ENCODE data around the gene KIAA0930. TPM values are rescaled to one million over a fixed set of nuclear protein-coding genes. Genes with fewer than 3 reads are reported as not detected.
A peak's percentile ranks its signal among the peaks of the same experiment; 100 is the strongest.

Gene KIAA0930
- total and polyA plus RNA-seq, 2 of the 4 experiments (the other 2 are of a cell fraction), result 25.3 to 34.1 TPM

- H4K5ac ChIP-seq (ENCODE audit: low read depth, low read length), result no peak overlapping the region
- H3K4me2 ChIP-seq (ENCODE audit: low read depth, low read length), result no peak overlapping the region
- H3K14ac ChIP-seq (replicated peaks; ENCODE audit: low read depth, low read length), result no peak overlapping the region
- H2BK120ac ChIP-seq (ENCODE audit: low read depth, low read length), result no peak overlapping the region
- H4K8ac ChIP-seq (ENCODE audit: low read depth in 2 of 2, low read length in 2 of 2), result no peak overlapping the region
- H3K23ac ChIP-seq (ENCODE audit: low read depth, low read length), result no peak overlapping the region
- no peaks in the 10 kb centered on the region for H4K20me1 ChIP-seq (ENCODE audit: insufficient read depth, low read length)
- no peaks in the 10 kb centered on the region; the same call in 1 of the 2 replicates for H3K9me1 ChIP-seq (ENCODE audit: insufficient read depth, low read length)
- no peak overlapping the region for H2AFZ ChIP-seq (replicated peaks; ENCODE audit: low read length, poor library complexity)
- H4K91ac ChIP-seq (ENCODE audit: insufficient read depth, low read depth, low read length), result no peak overlapping the region
- no peak overlapping the region for H3K9ac ChIP-seq (ENCODE audit: low read depth, low read length)
- ChIA-PET POLR2A (ENCODE audit: unreplicated experiment) (no interaction called here), CTCF (no interaction called here)
- no peaks in the 10 kb centered on the region for H3K79me1 ChIP-seq (ENCODE audit: low read depth in 1 of 2, low read length in 2 of 2)
- no peak overlapping the region for H3K4me3 ChIP-seq (ENCODE audit: insufficient read depth, low read depth, low read length)
- H2BK20ac ChIP-seq (ENCODE audit: low read depth, low read length), result no peak overlapping the region
- peak overlapping the region; percentile 0 for H3K4ac ChIP-seq (ENCODE audit: low read depth, low read length)
- H2AK5ac ChIP-seq (ENCODE audit: low read depth, low read length), result peak overlapping the region; percentile 69; the same call in 1 of the 2 replicates
- WGBS, 2 experiments (ENCODE audit: extremely low coverage in 2 of 2, insufficient read length in 1 of 2), result 100% methylated on average over 1 of the region's 8 CpGs; no CpG with 5 or more reads in 1 of the 2 experiments
- no peak overlapping the region for H2BK15ac ChIP-seq (ENCODE audit: low read depth, low read length)
- H3K27me3 ChIP-seq (ENCODE audit: control insufficient read depth, insufficient read depth, low read length), result no peaks in the 10 kb centered on the region
- H3K18ac ChIP-seq (ENCODE audit: low read depth, low read length), result no peak overlapping the region
- peaks cover 9% of the 10 kb centered on the region; the same call in 1 of the 2 replicates for H3K4me1 ChIP-seq (ENCODE audit: control insufficient read depth, insufficient read depth, low read length)
- no peak for TF ChIP-seq NFE2L2 (IDR thresholded peaks at IDR 0.05; ENCODE audit: low read depth, low read length)
- TF ChIP-seq CTCF (conservative IDR thresholded peaks at IDR 0.05; ENCODE audit: low read depth, low read length), result no peak
- no peak for TF ChIP-seq FOS (IDR thresholded peaks at IDR 0.05; ENCODE audit: low read depth, low read length)
- H2AK9ac ChIP-seq (replicated peaks; ENCODE audit: low read depth, low read length, poor library complexity), result no peak overlapping the region
- no TSS peak for BruUV-seq (replicated peaks)
- H3K56ac ChIP-seq (ENCODE audit: extremely low read depth, insufficient read depth, low read length), result no peak overlapping the region
- intact Hi-C loops (cut with micrococcal nuclease), result no loop called here
- dilution Hi-C loops (cut with HindIII; ENCODE audit: low sequenced_read_pairs, unreplicated experiment), result no loop called here
- ATAC-seq (ENCODE audit: low read depth) (no peak), DNase-seq (no peak)
- no peak overlapping the region for H3K27ac ChIP-seq (ENCODE audit: insufficient read depth, low read length)
- in situ Hi-C loops (cut with MboI; ENCODE audit: low sequenced_read_pairs), result no loop called here
- no peak overlapping the region for H2BK5ac ChIP-seq (ENCODE audit: low read depth, low read length, poor library complexity, severe bottlenecking)
- no peaks in the 10 kb centered on the region for H3K9me3 ChIP-seq (ENCODE audit: control insufficient read depth, insufficient read depth, low read length)
- H3K36me3 ChIP-seq (ENCODE audit: control insufficient read depth, insufficient read depth, low read length), result no peaks in the 10 kb centered on the region
Observed at GRCh38 chr22:45248832-45249561, 8.3 kb upstream of the KIAA0930 start.
